Measurements from ENCODE around the gene NTRK1. TPM values are rescaled to one million over a fixed set of nuclear protein-coding genes. Genes with fewer than 3 reads are reported as not detected.
"Not testable (repeated sequence)": the region's sequence is repeated elsewhere in the genome, so short reads cannot be mapped to it uniquely, and the experiment has no call there.

NTRK1 gene
- total RNA-seq, 1 donor from 2014 or later = 1.0 TPM

- intact Hi-C loops (cut with micrococcal nuclease) = no loop called here
Measured at GRCh38 chr1:156924478-156925153, 64.0 kb downstream of the NTRK1 start.

GRCh38 chr1:156925154-156926010 lies 64.7 kb downstream of the NTRK1 start:
- intact Hi-C loops (cut with micrococcal nuclease) = no loop called here
- H3K9me3 ChIP-seq (replicated peaks) = no peaks in the 10 kb centered on the region
- no peak for DNase-seq
- peaks cover 91% of the 10 kb centered on the region for H3K27me3 ChIP-seq (ENCODE audit: low read depth)
- TF ChIP-seq, protein P1, sequence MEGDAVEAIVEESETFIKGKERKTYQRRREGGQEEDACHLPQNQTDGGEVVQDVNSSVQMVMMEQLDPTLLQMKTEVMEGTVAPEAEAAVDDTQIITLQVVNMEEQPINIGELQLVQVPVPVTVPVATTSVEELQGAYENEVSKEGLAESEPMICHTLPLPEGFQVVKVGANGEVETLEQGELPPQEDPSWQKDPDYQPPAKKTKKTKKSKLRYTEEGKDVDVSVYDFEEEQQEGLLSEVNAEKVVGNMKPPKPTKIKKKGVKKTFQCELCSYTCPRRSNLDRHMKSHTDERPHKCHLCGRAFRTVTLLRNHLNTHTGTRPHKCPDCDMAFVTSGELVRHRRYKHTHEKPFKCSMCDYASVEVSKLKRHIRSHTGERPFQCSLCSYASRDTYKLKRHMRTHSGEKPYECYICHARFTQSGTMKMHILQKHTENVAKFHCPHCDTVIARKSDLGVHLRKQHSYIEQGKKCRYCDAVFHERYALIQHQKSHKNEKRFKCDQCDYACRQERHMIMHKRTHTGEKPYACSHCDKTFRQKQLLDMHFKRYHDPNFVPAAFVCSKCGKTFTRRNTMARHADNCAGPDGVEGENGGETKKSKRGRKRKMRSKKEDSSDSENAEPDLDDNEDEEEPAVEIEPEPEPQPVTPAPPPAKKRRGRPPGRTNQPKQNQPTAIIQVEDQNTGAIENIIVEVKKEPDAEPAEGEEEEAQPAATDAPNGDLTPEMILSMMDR (IDR thresholded peaks at IDR 0.05; ENCODE audit: borderline replicate concordance) = no peak
- no peaks in the 10 kb centered on the region for H3K36me3 ChIP-seq
- no peak overlapping the region for H3K27ac ChIP-seq (replicated peaks)
- no peak overlapping the region for H3K4me3 ChIP-seq
- H3K4me1 ChIP-seq = peaks cover 32% of the 10 kb centered on the region

More at GRCh38 chr1:156924478-156925153, 64.0 kb downstream of the NTRK1 start:
- no peak for DNase-seq
- TF ChIP-seq, protein P1 (IDR thresholded peaks at IDR 0.05; ENCODE audit: borderline replicate concordance) = no peak
- Histone ChIP-seq H3K27ac (replicated peaks) (no peak overlapping the region), H3K36me3 (no peaks in the 10 kb centered on the region), H3K4me3 (no peak overlapping the region), H3K9me3 (replicated peaks) (no peaks in the 10 kb centered on the region), H3K27me3 (ENCODE audit: low read depth) (peaks cover 98% of the 10 kb centered on the region), H3K4me1 (peaks cover 39% of the 10 kb centered on the region)

- intact Hi-C loops (cut with micrococcal nuclease) = no loop called here
- H3K27ac ChIP-seq (replicated peaks) = no peak overlapping the region
- peaks cover 26% of the 10 kb centered on the region for H3K4me1 ChIP-seq
- TF ChIP-seq, protein P1 (IDR thresholded peaks at IDR 0.05; ENCODE audit: borderline replicate concordance) = no peak
- peaks cover 83% of the 10 kb centered on the region for H3K27me3 ChIP-seq (ENCODE audit: low read depth)
- H3K36me3 ChIP-seq = no peaks in the 10 kb centered on the region
- H3K9me3 ChIP-seq (replicated peaks) = no peaks in the 10 kb centered on the region
- peak; percentile 50 for DNase-seq
- H3K4me3 ChIP-seq = no peak overlapping the region
Measured at GRCh38 chr1:156926175-156926574, 65.5 kb downstream of the NTRK1 start.

DNA sequence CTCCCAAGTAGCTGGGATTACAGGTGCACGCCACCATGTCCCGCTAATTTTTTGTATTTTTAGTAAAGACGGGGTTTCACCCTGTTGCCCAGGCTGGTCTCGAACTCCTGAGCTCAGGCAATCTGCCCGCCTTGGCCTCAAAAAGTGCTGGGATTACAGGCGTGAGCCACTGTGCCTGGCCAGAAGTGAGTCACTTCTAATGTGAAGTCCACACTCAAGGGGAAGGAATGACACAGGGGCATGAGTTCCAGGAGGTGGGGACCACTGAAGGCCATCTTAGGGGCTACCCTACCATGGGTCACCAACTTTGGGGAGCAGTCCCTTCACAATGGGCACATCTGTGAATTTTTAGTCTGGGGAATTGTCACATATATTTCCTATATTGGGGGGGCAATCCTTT lies 66.0 kb downstream of the NTRK1 start:
- H3K36me3 ChIP-seq; DNase-seq; H3K27ac ChIP-seq (replicated peaks); H3K4me3 ChIP-seq; intact Hi-C loops (cut with micrococcal nuclease); H3K9me3 ChIP-seq (replicated peaks): not testable (repeated sequence)
- peaks cover 80% of the 10 kb centered on the region for H3K27me3 ChIP-seq (ENCODE audit: low read depth)
- peaks cover 29% of the 10 kb centered on the region for H3K4me1 ChIP-seq

GRCh38 chr1:156927215-156928042 lies 66.8 kb downstream of the NTRK1 start:
- H3K36me3 ChIP-seq = no peaks in the 10 kb centered on the region
- peak overlapping the region; percentile 58 for H3K4me3 ChIP-seq
- peak; percentile 70 for DNase-seq
- TF ChIP-seq, protein P1 (IDR thresholded peaks at IDR 0.05; ENCODE audit: borderline replicate concordance) = peak; percentile 77
- peaks cover 29% of the 10 kb centered on the region for H3K4me1 ChIP-seq
- intact Hi-C loops (cut with micrococcal nuclease) = no loop called here
- no peaks in the 10 kb centered on the region for H3K9me3 ChIP-seq (replicated peaks)
- H3K27ac ChIP-seq (replicated peaks) = no peak overlapping the region
- H3K27me3 ChIP-seq (ENCODE audit: low read depth) = peaks cover 72% of the 10 kb centered on the region

Measured in left ventricle myocardium inferior (tissue), 1 donor.